Measurements from ENCODE around the gene BACH2.

The BACH2 gene

GRCh38 chr6:90079560-90080490, 216.8 kb downstream of the BACH2 start:
- Histone ChIP-seq H3K9ac (ENCODE audit: low read length) (no peak overlapping the region), H3K27me3 (ENCODE audit: control insufficient read depth, insufficient read depth, low read length) (no peaks in the 10 kb centered on the region), H3K4me3 (ENCODE audit: low read length) (no peak overlapping the region), H3K9me3 (ENCODE audit: control insufficient read depth, low read length) (no peaks in the 10 kb centered on the region), H3K36me3 (ENCODE audit: control insufficient read depth, insufficient read depth, low read length) (no peaks in the 10 kb centered on the region), H3K4me1 (ENCODE audit: control insufficient read depth, insufficient read depth, low read length) (no peaks in the 10 kb centered on the region)

GRCh38 chr6:90078513-90079289, 217.9 kb downstream of the BACH2 start:
- Histone ChIP-seq H3K9me3 (ENCODE audit: control insufficient read depth, low read length) (no peaks in the 10 kb centered on the region), H3K27me3 (ENCODE audit: control insufficient read depth, insufficient read depth, low read length) (no peaks in the 10 kb centered on the region), H3K36me3 (ENCODE audit: control insufficient read depth, insufficient read depth, low read length) (no peaks in the 10 kb centered on the region), H3K4me3 (ENCODE audit: low read length) (no peak overlapping the region), H3K9ac (ENCODE audit: low read length) (no peak overlapping the region), H3K4me1 (ENCODE audit: control insufficient read depth, insufficient read depth, low read length) (no peaks in the 10 kb centered on the region)

DNA sequence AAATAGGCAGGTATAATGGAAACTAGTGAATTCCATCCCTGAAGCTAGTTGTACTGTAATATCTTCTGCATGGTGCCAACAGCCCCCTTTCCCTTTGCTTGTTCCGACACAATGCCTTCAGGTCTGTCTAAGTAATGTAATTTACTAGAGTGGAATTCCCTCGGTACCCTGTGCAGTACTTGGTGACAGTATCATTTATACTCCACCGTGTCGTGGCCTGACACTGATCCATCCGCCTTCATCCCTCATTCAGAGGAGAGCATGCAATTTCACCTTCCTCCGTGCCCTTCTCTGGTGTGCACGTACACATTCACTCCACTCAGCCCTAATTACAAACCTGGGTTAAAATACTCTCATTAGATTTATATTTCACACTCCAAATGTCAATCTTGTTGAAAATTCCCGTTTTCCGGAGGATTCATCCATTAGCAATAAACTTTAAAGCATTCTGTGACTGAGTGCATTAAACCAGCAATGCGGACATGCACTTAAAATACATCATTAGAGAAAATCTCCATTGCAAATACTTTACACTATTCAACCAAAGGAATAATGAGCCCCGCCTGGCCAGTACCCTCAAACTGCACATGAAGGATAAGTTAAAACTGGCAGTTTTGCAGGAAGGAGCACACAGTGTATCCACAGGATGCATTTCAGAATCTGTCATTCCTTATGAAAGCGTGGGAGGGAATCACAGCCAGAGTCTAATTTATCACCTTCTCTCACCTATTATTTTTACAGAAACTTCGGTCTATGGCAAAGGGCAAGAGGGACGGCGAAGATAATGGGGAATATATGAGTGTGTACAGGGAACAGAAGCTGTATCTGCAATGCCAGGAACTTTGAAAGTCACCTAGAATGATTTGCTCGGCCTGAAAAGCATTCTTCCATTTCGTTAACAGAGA, 219.9 kb downstream of the BACH2 start:
- no peaks in the 10 kb centered on the region for H3K36me3 ChIP-seq (ENCODE audit: control insufficient read depth, insufficient read depth, low read length)
- H3K4me1 ChIP-seq (ENCODE audit: control insufficient read depth, insufficient read depth, low read length): no peaks in the 10 kb centered on the region
- no peak overlapping the region for H3K4me3 ChIP-seq (ENCODE audit: low read length)
- no peak overlapping the region for H3K9ac ChIP-seq (ENCODE audit: low read length)
- no peaks in the 10 kb centered on the region for H3K9me3 ChIP-seq (ENCODE audit: control insufficient read depth, low read length)
- H3K27me3 ChIP-seq (ENCODE audit: control insufficient read depth, insufficient read depth, low read length): no peaks in the 10 kb centered on the region

- Histone ChIP-seq H3K4me1 (ENCODE audit: control insufficient read depth, insufficient read depth, low read length) (no peaks in the 10 kb centered on the region), H3K9me3 (ENCODE audit: control insufficient read depth, low read length) (no peaks in the 10 kb centered on the region), H3K9ac (ENCODE audit: low read length) (no peak overlapping the region), H3K27me3 (ENCODE audit: control insufficient read depth, insufficient read depth, low read length) (no peaks in the 10 kb centered on the region), H3K36me3 (ENCODE audit: control insufficient read depth, insufficient read depth, low read length) (no peaks in the 10 kb centered on the region), H3K4me3 (ENCODE audit: low read length) (no peak overlapping the region)
Observed at GRCh38 chr6:90074161-90074850, 222.3 kb downstream of the BACH2 start.

DNA sequence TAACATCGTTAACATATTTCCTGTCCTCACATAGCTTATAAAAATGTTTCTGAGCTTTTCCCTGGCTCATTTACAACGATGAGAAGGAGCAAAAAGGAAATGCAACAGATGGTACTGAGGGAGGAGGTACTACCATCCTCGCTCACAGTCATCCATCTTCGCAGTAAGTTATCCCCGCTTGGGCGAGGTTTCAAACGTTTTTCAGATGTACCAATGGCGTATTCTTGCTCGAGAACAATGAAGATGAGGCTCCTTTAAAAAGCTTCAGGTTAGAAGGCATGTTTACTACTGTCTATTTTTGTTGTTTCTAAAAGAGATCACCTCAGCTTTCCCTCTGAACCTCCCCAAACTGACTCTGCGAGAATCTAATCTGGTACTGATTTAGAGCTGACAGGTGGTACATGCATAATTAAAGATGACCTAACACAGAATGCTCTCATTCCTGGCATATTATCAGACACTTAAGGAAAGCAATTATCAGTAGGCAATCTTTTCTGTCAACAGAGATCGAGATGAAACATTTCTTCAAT, 223.6 kb downstream of the BACH2 start:
- Histone ChIP-seq H3K4me1 (ENCODE audit: control insufficient read depth, insufficient read depth, low read length) (no peaks in the 10 kb centered on the region), H3K4me3 (ENCODE audit: low read length) (no peak overlapping the region), H3K9me3 (ENCODE audit: control insufficient read depth, low read length) (no peaks in the 10 kb centered on the region), H3K9ac (ENCODE audit: low read length) (no peak overlapping the region), H3K27me3 (ENCODE audit: control insufficient read depth, insufficient read depth, low read length) (no peaks in the 10 kb centered on the region), H3K36me3 (ENCODE audit: control insufficient read depth, insufficient read depth, low read length) (no peaks in the 10 kb centered on the region)

GRCh38 chr6:90072501-90072900, 224.1 kb downstream of the BACH2 start:
- Histone ChIP-seq H3K27me3 (ENCODE audit: control insufficient read depth, insufficient read depth, low read length) (no peaks in the 10 kb centered on the region), H3K4me1 (ENCODE audit: control insufficient read depth, insufficient read depth, low read length) (no peaks in the 10 kb centered on the region), H3K9ac (ENCODE audit: low read length) (no peak overlapping the region), H3K36me3 (ENCODE audit: control insufficient read depth, insufficient read depth, low read length) (no peaks in the 10 kb centered on the region), H3K9me3 (ENCODE audit: control insufficient read depth, low read length) (no peaks in the 10 kb centered on the region), H3K4me3 (ENCODE audit: low read length) (no peak overlapping the region)

DNA sequence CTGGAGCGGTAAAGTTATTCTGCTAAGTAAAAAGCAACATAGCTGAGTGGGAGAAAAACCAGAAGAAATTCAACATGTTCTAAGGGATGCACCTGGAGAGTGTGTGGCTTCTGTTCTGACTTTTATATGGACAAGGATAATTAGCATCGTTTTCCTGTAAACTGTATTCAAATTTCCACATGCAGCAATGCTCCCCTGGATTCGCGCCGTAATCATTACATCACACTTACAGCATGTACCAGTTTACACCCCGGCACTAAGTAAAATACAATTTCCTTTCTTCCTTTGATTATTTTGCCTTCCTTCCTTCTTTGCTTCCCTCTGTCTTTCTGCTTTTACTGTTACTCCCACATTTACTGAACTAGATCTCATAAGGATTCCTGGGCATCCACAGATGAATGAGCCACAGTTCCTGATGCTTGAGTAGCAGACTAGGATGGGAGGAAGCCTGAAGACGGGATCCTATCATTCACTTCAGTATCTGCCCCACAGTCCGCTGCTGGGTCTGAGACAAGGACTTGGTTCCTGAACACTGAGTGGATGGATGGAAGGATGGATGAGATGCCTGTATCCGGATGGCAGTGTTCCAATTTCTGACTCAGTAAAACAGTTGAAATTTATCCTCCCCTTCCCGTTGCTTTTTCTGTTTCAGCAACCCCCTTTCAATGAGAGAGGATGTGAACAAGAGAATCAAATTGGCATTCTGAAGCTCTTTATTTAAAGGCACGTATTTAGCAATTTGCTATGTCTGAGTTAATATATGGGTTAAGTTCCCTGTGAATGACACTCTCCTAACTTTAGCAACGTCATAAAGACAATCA, 227.7 kb downstream of the BACH2 start:
- Histone ChIP-seq H3K4me3 (ENCODE audit: low read length) (no peak overlapping the region), H3K9ac (ENCODE audit: low read length) (no peak overlapping the region), H3K27me3 (ENCODE audit: control insufficient read depth, insufficient read depth, low read length) (no peaks in the 10 kb centered on the region), H3K36me3 (ENCODE audit: control insufficient read depth, insufficient read depth, low read length) (no peaks in the 10 kb centered on the region), H3K4me1 (ENCODE audit: control insufficient read depth, insufficient read depth, low read length) (no peaks in the 10 kb centered on the region), H3K9me3 (ENCODE audit: control insufficient read depth, low read length) (no peaks in the 10 kb centered on the region)

DNA sequence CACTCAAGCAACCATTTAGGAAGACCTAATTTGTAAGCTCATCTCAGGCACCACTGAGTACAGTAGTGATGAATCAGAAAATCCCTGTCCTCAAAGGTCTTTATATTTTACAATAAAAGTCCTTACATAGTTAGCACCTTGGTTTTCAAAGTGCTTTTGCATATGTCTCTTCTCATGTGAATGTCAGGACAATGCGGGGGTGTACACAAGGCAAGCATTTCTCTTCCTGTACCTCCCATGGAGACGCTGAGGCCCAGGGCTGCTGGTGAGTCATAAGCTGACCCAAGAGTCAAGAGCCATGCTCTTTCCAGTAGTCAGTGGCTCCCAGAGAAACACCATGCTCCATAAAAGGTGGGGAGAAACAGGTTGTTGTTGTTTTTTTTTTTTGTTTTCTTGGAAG, 228.4 kb downstream of the BACH2 start:
- no peak overlapping the region for H3K4me3 ChIP-seq (ENCODE audit: low read length)
- no peaks in the 10 kb centered on the region for H3K27me3 ChIP-seq (ENCODE audit: control insufficient read depth, insufficient read depth, low read length)
- H3K9me3 ChIP-seq (ENCODE audit: control insufficient read depth, low read length): no peaks in the 10 kb centered on the region

GRCh38 chr6:90066697-90067096, 229.9 kb downstream of the BACH2 start:
- no peak overlapping the region for H3K4me3 ChIP-seq (ENCODE audit: low read length)
- no peaks in the 10 kb centered on the region for H3K27me3 ChIP-seq (ENCODE audit: control insufficient read depth, insufficient read depth, low read length)
- H3K4me1 ChIP-seq (ENCODE audit: control insufficient read depth, insufficient read depth, low read length): no peaks in the 10 kb centered on the region
- no peaks in the 10 kb centered on the region for H3K36me3 ChIP-seq (ENCODE audit: control insufficient read depth, insufficient read depth, low read length)
- no peaks in the 10 kb centered on the region for H3K9me3 ChIP-seq (ENCODE audit: control insufficient read depth, low read length)
- no peak overlapping the region for H3K9ac ChIP-seq (ENCODE audit: low read length)

More for the DNA sequence above, 228.4 kb downstream of the BACH2 start:
- Histone ChIP-seq H3K36me3 (ENCODE audit: control insufficient read depth, insufficient read depth, low read length) (no peaks in the 10 kb centered on the region), H3K4me1 (ENCODE audit: control insufficient read depth, insufficient read depth, low read length) (no peaks in the 10 kb centered on the region), H3K9ac (ENCODE audit: low read length) (no peak overlapping the region)

- Histone ChIP-seq H3K9me3 (ENCODE audit: control insufficient read depth, low read length) (no peaks in the 10 kb centered on the region), H3K4me1 (ENCODE audit: control insufficient read depth, insufficient read depth, low read length) (no peaks in the 10 kb centered on the region), H3K27me3 (ENCODE audit: control insufficient read depth, insufficient read depth, low read length) (no peaks in the 10 kb centered on the region), H3K36me3 (ENCODE audit: control insufficient read depth, insufficient read depth, low read length) (no peaks in the 10 kb centered on the region), H3K9ac (ENCODE audit: low read length) (no peak overlapping the region), H3K4me3 (ENCODE audit: low read length) (no peak overlapping the region)
Observed at GRCh38 chr6:90065173-90065572, 231.5 kb downstream of the BACH2 start.
